ENCODE data around the gene SAMD9L. TPM values are rescaled to one million over a fixed set of nuclear protein-coding genes. Genes with fewer than 3 reads are reported as not detected.

Gene SAMD9L
- total and polyA plus RNA-seq, 3 experiments from 2014 or later = 6.4 to 45.7 (median 9.5) TPM

Other genes with a start within 250 kb of the SAMD9L start
- 1 to 10 TPM; 9.3 to 9.4 TPM for gene SAMD9, start 30.4 kb downstream of the SAMD9L start, total RNA-seq
- 28.4 TPM for gene SAMD9, start 30.4 kb downstream of the SAMD9L start, polyA plus RNA-seq
- gene HEPACAM2, start 78.1 kb upstream of the SAMD9L start, total RNA-seq = under 1 TPM in 1 of 2 experiments, not detected in 1; 0.11 TPM
- gene HEPACAM2, start 78.1 kb upstream of the SAMD9L start, polyA plus RNA-seq = not detected
- 10 to 100 TPM; 22.8 to 28.2 TPM for gene VPS50, start 84.0 kb upstream of the SAMD9L start, total RNA-seq
- gene VPS50, start 84.0 kb upstream of the SAMD9L start, polyA plus RNA-seq = 14.9 TPM

Data from CD8-positive, alpha-beta memory T cell (primary cell).